ENCODE results near the gene SPRY1. TPM values are rescaled to one million over a fixed set of nuclear protein-coding genes. Genes with fewer than 3 reads are reported as not detected.

Gene SPRY1
- polyA plus RNA-seq, 1 experiment = 2.1 TPM

- H3K36me3 ChIP-seq (ENCODE audit: control insufficient read depth, insufficient read depth, low read length) = no peaks in the 10 kb centered on the region
- no peak for DNase-seq (ENCODE audit: low read depth)
- ChIA-PET POLR2A (no interaction called here), CTCF (interaction anchor here (0.8 to 3.1 kb wide), 3 partner anchors 10 to 16 kb away, joined by 3 to 9 read pairs (median 4); no protein-coding TSS in a partner anchor)
- TF ChIP-seq CTCF (IDR thresholded peaks at IDR 0.05; ENCODE audit: insufficient read depth, low read depth, low read length) = no peak
- no peak overlapping the region for H3K4me3 ChIP-seq (ENCODE audit: low read depth, low read length)
- no peaks in the 10 kb centered on the region for H3K27me3 ChIP-seq (ENCODE audit: control insufficient read depth, insufficient read depth, low read length)
Measured at GRCh38 chr4:123378794-123379193, 17.8 kb upstream of the SPRY1 start.

- H3K36me3 ChIP-seq (ENCODE audit: control insufficient read depth, insufficient read depth, low read length) = no peaks in the 10 kb centered on the region
- no peak overlapping the region for H3K4me3 ChIP-seq (ENCODE audit: low read depth, low read length)
- ChIA-PET CTCF (interaction anchor here (0.7 to 3.1 kb wide), 4 partner anchors 9 to 122 kb away, joined by 3 to 9 read pairs (median 4); no protein-coding TSS in a partner anchor), POLR2A (no interaction called here)
- no peak for TF ChIP-seq CTCF (IDR thresholded peaks at IDR 0.05; ENCODE audit: insufficient read depth, low read depth, low read length)
- no peaks in the 10 kb centered on the region for H3K27me3 ChIP-seq (ENCODE audit: control insufficient read depth, insufficient read depth, low read length)
- DNase-seq (ENCODE audit: low read depth) = no peak
Measured at GRCh38 chr4:123379392-123379791, 17.2 kb upstream of the SPRY1 start.

GRCh38 chr4:123380728-123381716, 15.6 kb upstream of the SPRY1 start:
- Histone ChIP-seq H3K4me3 (ENCODE audit: low read depth, low read length) (no peak overlapping the region), H3K27me3 (ENCODE audit: control insufficient read depth, insufficient read depth, low read length) (no peaks in the 10 kb centered on the region), H3K36me3 (ENCODE audit: control insufficient read depth, insufficient read depth, low read length) (no peaks in the 10 kb centered on the region)
- ChIA-PET POLR2A (no interaction called here), CTCF (interaction anchor here (0.7 to 1.8 kb wide), 2 partner anchors 280 to 1348 kb away, joined by 3 to 5 read pairs; no protein-coding TSS in a partner anchor)
- no peak for DNase-seq (ENCODE audit: low read depth)
- no peak for TF ChIP-seq CTCF (IDR thresholded peaks at IDR 0.05; ENCODE audit: insufficient read depth, low read depth, low read length)

GRCh38 chr4:123381996-123382395, 14.6 kb upstream of the SPRY1 start:
- Histone ChIP-seq H3K36me3 (ENCODE audit: control insufficient read depth, insufficient read depth, low read length) (no peaks in the 10 kb centered on the region), H3K4me3 (ENCODE audit: low read depth, low read length) (no peak overlapping the region), H3K27me3 (ENCODE audit: control insufficient read depth, insufficient read depth, low read length) (no peaks in the 10 kb centered on the region)
- ChIA-PET POLR2A (no interaction called here), CTCF (interaction anchor here (0.9 to 1.8 kb wide), 3 partner anchors 10 to 279 kb away, joined by 3 to 5 read pairs (median 4); partner anchors contain the start of gene SPRY1)
- TF ChIP-seq CTCF (IDR thresholded peaks at IDR 0.05; ENCODE audit: insufficient read depth, low read depth, low read length) = no peak
- no peak for DNase-seq (ENCODE audit: low read depth)

- CTCF ChIA-PET = no interaction called here
- H3K36me3 ChIP-seq (ENCODE audit: control insufficient read depth, insufficient read depth, low read length) = no peaks in the 10 kb centered on the region
- TF ChIP-seq CTCF (IDR thresholded peaks at IDR 0.05; ENCODE audit: insufficient read depth, low read depth, low read length) = no peak
- no peak overlapping the region for H3K4me3 ChIP-seq (ENCODE audit: low read depth, low read length)
- POLR2A ChIA-PET = no interaction called here
- H3K27me3 ChIP-seq (ENCODE audit: control insufficient read depth, insufficient read depth, low read length) = no peaks in the 10 kb centered on the region
- DNase-seq (ENCODE audit: low read depth) = no peak
Measured at GRCh38 chr4:123383566-123383965, 13.0 kb upstream of the SPRY1 start.

Data from BJ (cell line).